ENCODE results near the gene A1BG.
"Not testable (repeated sequence)": the region's sequence is repeated elsewhere in the genome, so short reads cannot be mapped to it uniquely, and the experiment has no call there.

The A1BG gene

GRCh38 chr19:58356766-58357480, 3.6 kb upstream of the A1BG start:
- peak; percentile 34 for DNase-seq (ENCODE audit: low read depth)

- DNase-seq (ENCODE audit: low read depth), result peak; percentile 43
These were observed 2.8 kb upstream of the A1BG start for GRCh38 chr19:58355908-58356765.

GRCh38 chr19:58355215-58355796, 2.0 kb upstream of the A1BG start:
- no peak for DNase-seq (ENCODE audit: low read depth)

DNA sequence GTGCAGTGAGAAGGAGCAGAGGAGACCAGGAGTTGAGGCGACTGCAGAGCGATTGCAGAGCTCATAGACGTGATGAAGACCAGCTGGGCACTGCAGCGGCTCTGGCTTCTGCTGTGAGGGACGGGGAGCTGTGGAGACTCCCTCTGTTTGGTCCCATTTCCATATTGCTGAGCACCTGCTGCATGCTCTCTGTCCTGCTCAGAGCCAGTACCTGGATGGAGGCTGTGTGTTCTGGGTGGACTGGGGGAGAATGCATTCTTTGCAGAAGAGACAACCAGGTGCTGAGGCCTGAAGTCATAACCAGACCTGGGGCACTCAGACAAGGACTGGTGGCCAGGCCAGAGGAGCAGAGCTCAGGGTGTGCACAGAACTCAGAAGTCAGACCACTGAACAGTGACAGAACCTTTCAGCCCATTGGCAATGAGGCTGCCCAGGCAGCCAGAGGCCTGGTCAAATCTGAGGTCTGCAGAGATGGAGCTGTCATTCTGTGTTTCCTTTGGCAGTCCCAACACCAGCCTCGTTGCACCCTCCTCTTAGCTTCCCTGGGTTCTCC, 1.3 kb upstream of the A1BG start:
- no peak for DNase-seq (ENCODE audit: low read depth)

GRCh38 chr19:58353717-58354477, 605 bp upstream of the A1BG start:
- no peak for DNase-seq (ENCODE audit: low read depth)

DNA sequence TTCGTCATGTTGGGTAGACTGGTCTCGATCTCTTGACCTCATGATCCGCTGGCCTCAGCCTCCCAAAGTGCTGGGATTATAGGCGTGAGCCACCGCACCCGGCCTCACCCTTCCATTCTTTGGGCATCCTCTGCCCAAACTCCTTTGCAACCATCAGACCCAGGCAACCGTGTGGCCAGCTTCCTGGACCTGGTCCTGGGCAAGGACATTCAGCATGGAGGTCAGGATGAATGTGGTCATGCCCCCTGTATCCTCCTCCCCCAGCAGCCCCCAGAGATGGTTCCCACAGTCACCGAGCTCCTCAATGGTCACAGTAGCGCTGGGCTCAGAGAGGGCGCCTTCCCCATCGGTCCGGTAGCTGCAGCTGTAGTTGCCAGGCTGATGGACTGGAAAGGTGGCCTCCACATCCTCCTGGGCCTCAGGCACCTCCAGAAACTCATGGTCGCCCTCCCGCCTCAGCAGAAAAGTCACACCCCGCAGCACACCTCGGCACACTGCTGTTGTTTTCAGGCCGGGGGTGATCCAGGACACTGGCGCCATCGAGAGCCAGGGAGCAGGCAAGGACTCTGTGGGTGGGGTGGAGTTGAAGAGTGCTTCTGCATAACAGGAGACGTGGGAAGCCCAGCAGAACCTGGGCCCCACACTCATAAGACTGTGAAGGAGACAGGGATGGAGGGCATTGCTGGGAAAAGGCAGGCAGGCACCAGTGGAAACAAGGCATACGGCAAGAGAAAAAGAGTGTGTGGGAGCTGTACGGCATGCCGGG, 1.1 kb downstream of the A1BG start:
- no peak for DNase-seq (ENCODE audit: low read depth)

- no peak for DNase-seq (ENCODE audit: low read depth)
These were observed 1.8 kb downstream of the A1BG start for GRCh38 chr19:58351558-58351878.

GRCh38 chr19:58350871-58351557, 2.3 kb downstream of the A1BG start:
- no peak for DNase-seq (ENCODE audit: low read depth)

- no peak for DNase-seq (ENCODE audit: low read depth)
These were observed 3.1 kb downstream of the A1BG start for GRCh38 chr19:58350001-58350861.

- no peak for DNase-seq (ENCODE audit: low read depth)
These were observed 3.7 kb downstream of the A1BG start for GRCh38 chr19:58349590-58349989.

DNA sequence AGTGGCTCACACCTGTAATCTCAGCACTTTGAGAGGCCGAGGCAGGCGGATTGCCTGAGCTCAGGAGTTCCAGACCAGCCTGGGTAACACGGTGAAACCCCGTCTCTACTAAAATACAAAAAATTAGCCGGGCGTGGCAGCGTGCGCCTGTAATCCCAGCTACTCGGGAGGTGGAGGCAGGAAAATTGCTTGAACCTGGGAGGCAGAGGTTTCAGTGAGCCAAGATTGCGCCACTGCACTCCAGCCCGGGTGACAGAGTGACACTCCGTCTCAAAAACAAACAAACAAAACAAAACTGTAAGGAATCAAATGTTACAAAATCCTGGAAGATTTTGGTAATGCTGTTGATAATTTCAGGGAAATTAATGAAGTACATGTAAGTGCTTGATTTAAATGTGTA, 5.2 kb downstream of the A1BG start:
- DNase-seq (ENCODE audit: low read depth), result not testable (repeated sequence)

- peak; percentile 79 for DNase-seq (ENCODE audit: low read depth)
These were observed 6.0 kb downstream of the A1BG start for GRCh38 chr19:58346961-58347929.

GRCh38 chr19:58345558-58345957, 7.7 kb downstream of the A1BG start:
- no peak for DNase-seq (ENCODE audit: low read depth)

DNA sequence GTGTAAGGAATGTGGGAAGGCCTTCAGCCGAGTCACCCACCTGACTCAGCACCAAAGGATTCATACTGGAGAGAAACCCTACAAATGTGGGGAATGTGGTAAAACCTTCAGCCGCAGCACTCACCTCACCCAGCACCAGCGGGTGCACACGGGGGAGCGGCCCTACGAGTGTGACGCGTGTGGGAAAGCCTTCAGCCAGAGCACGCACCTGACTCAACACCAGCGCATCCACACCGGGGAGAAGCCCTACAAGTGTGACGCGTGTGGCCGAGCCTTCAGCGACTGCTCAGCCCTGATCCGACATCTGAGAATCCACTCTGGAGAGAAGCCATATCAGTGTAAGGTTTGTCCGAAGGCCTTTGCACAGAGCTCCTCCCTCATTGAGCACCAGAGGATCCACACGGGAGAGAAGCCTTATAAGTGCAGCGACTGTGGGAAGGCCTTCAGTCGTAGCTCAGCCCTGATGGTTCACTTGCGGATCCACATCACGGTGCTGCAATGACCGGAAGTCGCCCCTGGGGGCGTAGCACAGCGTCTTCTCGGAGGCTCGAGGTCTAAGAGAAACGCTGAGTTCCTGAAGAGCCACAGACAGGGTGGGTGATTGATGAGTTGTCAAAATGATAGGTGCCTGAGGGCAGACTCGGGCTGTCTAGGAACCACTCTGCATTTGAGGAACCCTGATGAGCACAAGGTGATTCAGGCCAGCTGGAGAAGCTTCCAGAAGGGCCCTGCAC, 14.3 kb downstream of the A1BG start:
- DNase-seq (ENCODE audit: low read depth), result no peak

DNA sequence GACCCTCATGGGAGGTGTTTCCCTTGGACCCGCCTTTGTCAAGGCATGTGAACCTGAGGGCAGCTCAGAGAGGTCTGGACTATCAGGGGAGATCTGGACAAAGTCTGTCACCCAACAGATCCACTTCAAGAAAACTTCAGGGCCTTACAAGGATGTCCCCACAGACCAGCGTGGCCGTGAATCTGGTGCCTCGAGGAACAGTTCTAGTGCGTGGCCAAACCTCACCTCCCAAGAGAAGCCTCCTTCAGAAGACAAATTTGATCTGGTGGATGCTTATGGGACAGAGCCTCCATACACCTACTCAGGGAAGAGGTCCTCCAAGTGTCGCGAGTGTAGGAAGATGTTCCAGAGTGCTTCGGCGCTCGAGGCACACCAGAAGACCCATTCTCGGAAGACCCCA, 15.0 kb downstream of the A1BG start:
- no peak for DNase-seq (ENCODE audit: low read depth)

GRCh38 chr19:58336820-58337219, 16.5 kb downstream of the A1BG start:
- DNase-seq (ENCODE audit: low read depth), result no peak

DNA sequence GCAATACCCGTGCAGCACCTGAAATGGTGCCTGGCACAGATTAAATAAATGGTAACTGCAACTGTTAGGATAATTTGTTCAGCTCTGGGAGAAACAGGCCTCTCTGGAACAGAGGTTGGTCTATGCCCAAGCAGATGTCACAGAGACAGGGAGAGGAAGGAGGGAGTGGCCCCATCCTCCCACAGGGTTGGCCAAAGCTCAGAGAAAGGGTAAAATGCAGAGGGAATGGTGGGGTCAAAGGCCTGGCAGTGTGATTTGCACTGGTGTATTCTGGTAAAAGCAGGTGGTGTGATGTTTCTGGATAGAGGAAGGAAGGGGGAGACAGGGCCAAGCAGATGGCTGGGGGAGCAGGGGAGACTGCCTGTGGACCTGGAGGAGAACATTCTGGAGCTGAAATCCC, 17.1 kb downstream of the A1BG start:
- no peak for DNase-seq (ENCODE audit: low read depth)

DNA sequence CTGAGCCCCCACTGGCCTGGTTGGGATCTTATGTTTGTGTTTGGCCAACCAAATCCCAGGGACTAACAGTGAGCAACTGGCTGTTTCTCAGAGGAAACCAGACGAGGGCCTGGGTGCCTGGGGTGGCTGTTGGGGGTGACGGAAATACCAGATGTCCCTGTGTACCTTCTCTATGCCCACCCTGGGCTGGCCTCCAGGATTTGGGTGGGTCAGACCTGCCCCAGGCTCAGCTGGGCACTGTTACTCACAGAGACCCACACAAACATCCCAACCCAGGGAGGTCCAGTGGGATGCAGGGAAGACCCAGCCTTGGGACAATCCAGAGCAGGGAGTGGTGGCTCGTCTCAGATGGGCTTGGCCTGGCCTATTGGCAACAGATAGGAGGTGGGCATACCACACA, 17.7 kb downstream of the A1BG start:
- no peak for DNase-seq (ENCODE audit: low read depth)
